Measurements from ENCODE around the gene MB. TPM values are rescaled to one million over a fixed set of nuclear protein-coding genes. Genes with fewer than 3 reads are reported as not detected.

The MB gene
- total and polyA plus RNA-seq, 9 of the 15 experiments (the other 6 are each of a cell fraction or from before 2014, with no cell fraction given): not detected

GRCh38 chr22:35653824-35654223 is 36.7 kb upstream of the MB start:
- no peaks in the 10 kb centered on the region for H3K27me3 ChIP-seq (ENCODE audit: control insufficient read depth in 2 of 2, insufficient read depth in 2 of 2, low read length in 2 of 2)
- in situ Hi-C loops (cut with MboI): no loop called here
- POLR2A ChIA-PET: no interaction called here
- H3K9ac ChIP-seq (ENCODE audit: insufficient read depth in 1 of 2, low read depth in 2 of 2, low read length in 2 of 2): no peak overlapping the region
- CTCF ChIA-PET (ENCODE audit: low intra/inter-chr PET ratio): no interaction called here
- FAIRE-seq: no peak
- H3K4me2 ChIP-seq (ENCODE audit: insufficient read depth, low read length): no peak overlapping the region
- intact Hi-C loops (cut with micrococcal nuclease): no loop called here
- no peak for ATAC-seq
- no peak overlapping the region for H3K27ac ChIP-seq (ENCODE audit: extremely low read depth, low read depth, low read length)
- H3K4me1 ChIP-seq (replicated peaks in 1 of 2; ENCODE audit: control insufficient read depth in 2 of 2, insufficient read depth in 2 of 2, low read length in 2 of 2): peaks cover 0 to 20% of the 10 kb centered on the region in 2 experiments; a peak in 3 of 5 replicates
- BruUV-seq (replicated peaks): no TSS peak
- no peaks in the 10 kb centered on the region for H4K20me1 ChIP-seq (replicated peaks; ENCODE audit: control insufficient read depth, insufficient read depth, low read length)
- no peak overlapping the region for H2AFZ ChIP-seq (ENCODE audit: low read depth, low read length)
- no peaks in the 10 kb centered on the region for H3K9me3 ChIP-seq (replicated peaks; ENCODE audit: control insufficient read depth, insufficient read depth, low read depth, low read length)
- TF ChIP-seq CREB3 (tag; conservative IDR thresholded peaks at IDR 0.05; ENCODE audit: low read depth) (no peak), NR3C1 (CRISPR knock-in tag; IDR thresholded peaks at IDR 0.05) (no peak), ZNF23 (CRISPR knock-in tag; IDR thresholded peaks at IDR 0.05) (no peak), RBFOX2 (IDR thresholded peaks at IDR 0.05; ENCODE audit: low read depth, low read length) (no peak), CREB5 (CRISPR knock-in tag; IDR thresholded peaks at IDR 0.05) (no peak), TCF7 (IDR thresholded peaks at IDR 0.05; ENCODE audit: borderline replicate concordance) (no peak), THAP7 (CRISPR knock-in tag; IDR thresholded peaks at IDR 0.05) (no peak), HMG20A (CRISPR knock-in tag; conservative IDR thresholded peaks at IDR 0.05) (no peak), BRF1 (IDR thresholded peaks at IDR 0.05; ENCODE audit: borderline replicate concordance, extremely low read depth, insufficient read length) (no peak), NONO (IDR thresholded peaks at IDR 0.05; ENCODE audit: low read depth in 2 of 2, low read length in 1 of 2) (no peak), TAF9B (IDR thresholded peaks at IDR 0.05; ENCODE audit: partially characterized antibody) (no peak), ZNF282 (CRISPR knock-in tag; IDR thresholded peaks at IDR 0.05) (no peak), KLF6 (CRISPR knock-in tag; IDR thresholded peaks at IDR 0.05; ENCODE audit: borderline replicate concordance) (no peak), BHLHE40 (IDR thresholded peaks at IDR 0.05; ENCODE audit: low read length) (no peak), YY1 (IDR thresholded peaks at IDR 0.05; ENCODE audit: borderline replicate concordance in 1 of 3, control insufficient read depth in 1 of 3, extremely low read depth in 1 of 3, insufficient read depth in 3 of 3, insufficient read length in 1 of 3, insufficient replicate concordance in 2 of 3, low read depth in 1 of 3, low read length in 2 of 3) (no peak), XRCC3 (IDR thresholded peaks at IDR 0.05) (no peak), ZNF830 (CRISPR knock-in tag; IDR thresholded peaks at IDR 0.05) (no peak)
- no peak overlapping the region for H3K4me3 ChIP-seq
- H3K79me2 ChIP-seq (ENCODE audit: control insufficient read depth, insufficient read depth, low read length): no peaks in the 10 kb centered on the region
- no peaks in the 10 kb centered on the region for H3K9me1 ChIP-seq (ENCODE audit: control insufficient read depth, insufficient read depth, low read length)
- no peaks in the 10 kb centered on the region for H3K36me3 ChIP-seq (ENCODE audit: control insufficient read depth, insufficient read depth, low read length)
- no peak for DNase-seq (ENCODE audit: extremely low read depth in 1 of 4, low spot score in 3 of 4)
- 13% methylated on average over 1 of the region's 1 CpG for WGBS (ENCODE audit: insufficient coverage, low coverage, missing lambda C conversion rate)
